GM12878 (cell line): ENCODE results near the gene DAZAP2.

Experiments used
- KAT2A ChIP-seq: conservative IDR thresholded peaks from 2 replicates; pipeline ENCODE4 v1.6.1; 2011; ENCODE audit warnings: low read depth, low read length; ENCODE audit not compliant: control insufficient read depth
- MAX ChIP-seq: IDR thresholded peaks from 2 replicates; pipeline ENCODE4 v1.6.1; 2012; ENCODE audit warnings: low read depth, low read length, improper control_type of control experiment
- RCOR1 ChIP-seq: conservative IDR thresholded peaks from 2 replicates; pipeline ENCODE4 v1.6.1; 2012; ENCODE audit warnings: low read depth, low read length, improper control_type of control experiment
- TF ChIP-seq, protein P1 (sequence below), 3 experiments: IDR thresholded peaks in 2 of 3; conservative IDR thresholded peaks in 1 of 3; 2 replicates each; pipeline ENCODE4 v1.5.1; 2011; ENCODE audit warnings: low read depth in 3 of 3, low read length in 3 of 3, mild to moderate bottlenecking in 3 of 3, control low read depth in 2 of 3, moderate library complexity in 2 of 3, inconsistent platforms in 1 of 3, mixed read lengths in 1 of 3; ENCODE audit not compliant: control insufficient read depth in 2 of 3, insufficient read depth in 1 of 3; ENCODE audit errors: extremely low read depth in 1 of 3

- TF ChIP-seq, protein P1, sequence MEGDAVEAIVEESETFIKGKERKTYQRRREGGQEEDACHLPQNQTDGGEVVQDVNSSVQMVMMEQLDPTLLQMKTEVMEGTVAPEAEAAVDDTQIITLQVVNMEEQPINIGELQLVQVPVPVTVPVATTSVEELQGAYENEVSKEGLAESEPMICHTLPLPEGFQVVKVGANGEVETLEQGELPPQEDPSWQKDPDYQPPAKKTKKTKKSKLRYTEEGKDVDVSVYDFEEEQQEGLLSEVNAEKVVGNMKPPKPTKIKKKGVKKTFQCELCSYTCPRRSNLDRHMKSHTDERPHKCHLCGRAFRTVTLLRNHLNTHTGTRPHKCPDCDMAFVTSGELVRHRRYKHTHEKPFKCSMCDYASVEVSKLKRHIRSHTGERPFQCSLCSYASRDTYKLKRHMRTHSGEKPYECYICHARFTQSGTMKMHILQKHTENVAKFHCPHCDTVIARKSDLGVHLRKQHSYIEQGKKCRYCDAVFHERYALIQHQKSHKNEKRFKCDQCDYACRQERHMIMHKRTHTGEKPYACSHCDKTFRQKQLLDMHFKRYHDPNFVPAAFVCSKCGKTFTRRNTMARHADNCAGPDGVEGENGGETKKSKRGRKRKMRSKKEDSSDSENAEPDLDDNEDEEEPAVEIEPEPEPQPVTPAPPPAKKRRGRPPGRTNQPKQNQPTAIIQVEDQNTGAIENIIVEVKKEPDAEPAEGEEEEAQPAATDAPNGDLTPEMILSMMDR (IDR thresholded peaks at IDR 0.05 in 2 of 3, conservative IDR thresholded peaks at IDR 0.05 in 1 of 3; ENCODE audit: control insufficient read depth in 2 of 3, extremely low read depth in 1 of 3, insufficient read depth in 1 of 3, low read depth in 3 of 3, low read length in 3 of 3), result no peak
- no peak for TF ChIP-seq RCOR1
- no peak for TF ChIP-seq MAX
- TF ChIP-seq KAT2A, result no peak
These were observed 24.7 kb downstream of the DAZAP2 start for GRCh38 chr12:51263341-51263740.
